ENCODE data around the gene TMPRSS9. TPM values are rescaled to one million over a fixed set of nuclear protein-coding genes. Genes with fewer than 3 reads are reported as not detected.

TMPRSS9 gene
- total RNA-seq, 1 donor from 2014 or later = not detected

DNA sequence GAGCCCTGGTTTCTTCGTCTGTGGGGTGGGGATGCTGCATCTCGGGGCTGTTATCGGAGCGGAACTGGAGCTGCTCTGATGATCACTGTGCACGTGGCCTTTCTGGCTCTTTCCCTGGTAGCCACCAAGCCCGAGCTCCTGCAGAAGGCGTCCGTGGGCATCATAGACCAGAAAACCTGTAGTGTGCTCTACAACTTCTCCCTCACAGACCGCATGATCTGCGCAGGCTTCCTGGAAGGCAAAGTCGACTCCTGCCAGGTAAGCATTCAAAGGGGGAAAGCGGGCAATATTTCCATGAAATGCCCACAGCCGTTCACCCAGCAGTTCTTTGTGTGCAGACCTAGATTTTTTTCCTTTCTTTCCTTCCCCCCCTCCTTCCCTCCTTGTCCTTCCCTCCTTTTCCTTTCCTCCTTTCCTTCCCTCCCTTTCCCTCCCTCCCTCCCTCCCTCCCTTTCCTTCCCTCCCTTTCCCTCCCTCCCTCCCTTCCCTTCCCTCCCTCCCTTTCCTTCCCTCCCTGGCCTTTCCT is 57.9 kb downstream of the TMPRSS9 start:
- H3K27me3 ChIP-seq = no peaks in the 10 kb centered on the region
- no peaks in the 10 kb centered on the region for H3K9me3 ChIP-seq
- no peaks in the 10 kb centered on the region for H3K36me3 ChIP-seq
- no peaks in the 10 kb centered on the region for H3K4me1 ChIP-seq
- intact Hi-C loops (cut with DNase I) = no loop called here
- no peak overlapping the region for H3K27ac ChIP-seq
- peak in 1 of 2 donors; percentile 40 for DNase-seq (ENCODE audit: extremely low spot score in 2 of 2)
- H3K4me3 ChIP-seq = no peak overlapping the region
- TF ChIP-seq POLR2AphosphoS5 (IDR thresholded peaks at IDR 0.05; ENCODE audit: insufficient read depth in 1 of 2, low read depth in 1 of 2) (no peak), POLR2A (IDR thresholded peaks at IDR 0.05) (no peak), CTCF (IDR thresholded peaks at IDR 0.05) (no peak)

GRCh38 chr19:2419754-2420153 is 59.7 kb downstream of the TMPRSS9 start:
- Histone ChIP-seq H3K4me3 (no peak overlapping the region), H3K9me3 (no peaks in the 10 kb centered on the region), H3K4me1 (peaks cover 3% of the 10 kb centered on the region), H3K27ac (no peak overlapping the region), H3K27me3 (no peaks in the 10 kb centered on the region), H3K36me3 (no peaks in the 10 kb centered on the region)
- peak in 1 of 2 donors; percentile 67 for DNase-seq (ENCODE audit: extremely low spot score in 2 of 2)
- intact Hi-C loops (cut with DNase I) = no loop called here
- TF ChIP-seq POLR2A (IDR thresholded peaks at IDR 0.05) = no peak
- TF ChIP-seq CTCF (IDR thresholded peaks at IDR 0.05) = no peak
- TF ChIP-seq POLR2AphosphoS5 (IDR thresholded peaks at IDR 0.05; ENCODE audit: insufficient read depth in 1 of 2, low read depth in 1 of 2) = no peak

DNA sequence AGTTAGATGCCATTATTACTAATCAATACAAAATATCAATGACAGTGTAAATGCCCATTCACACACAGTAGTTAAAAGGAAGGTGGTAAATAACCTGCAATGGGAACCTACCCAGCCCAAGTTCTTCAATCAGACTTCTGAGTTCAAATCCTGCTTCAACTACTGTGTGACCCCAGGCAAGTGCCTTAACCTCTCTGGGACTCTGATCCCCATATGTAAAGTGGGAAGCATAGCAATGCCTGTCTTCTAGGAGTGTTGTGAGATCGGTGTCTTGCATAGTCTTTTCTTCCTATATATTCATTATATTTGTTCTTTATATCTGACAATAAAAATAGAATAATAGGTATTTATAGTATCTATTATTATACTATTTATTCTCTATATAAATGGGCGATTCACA is 60.4 kb downstream of the TMPRSS9 start:
- no peak for TF ChIP-seq CTCF (IDR thresholded peaks at IDR 0.05)
- no peak for TF ChIP-seq POLR2A (IDR thresholded peaks at IDR 0.05)
- no peak for TF ChIP-seq POLR2AphosphoS5 (IDR thresholded peaks at IDR 0.05; ENCODE audit: insufficient read depth in 1 of 2, low read depth in 1 of 2)
- no peak overlapping the region for H3K4me3 ChIP-seq
- H3K27me3 ChIP-seq = no peaks in the 10 kb centered on the region
- H3K4me1 ChIP-seq = peaks cover 8% of the 10 kb centered on the region
- intact Hi-C loops (cut with DNase I) = no loop called here
- no peak overlapping the region for H3K27ac ChIP-seq
- no peaks in the 10 kb centered on the region for H3K36me3 ChIP-seq
- no peaks in the 10 kb centered on the region for H3K9me3 ChIP-seq
- no peak for DNase-seq (ENCODE audit: extremely low spot score in 2 of 2)

DNA sequence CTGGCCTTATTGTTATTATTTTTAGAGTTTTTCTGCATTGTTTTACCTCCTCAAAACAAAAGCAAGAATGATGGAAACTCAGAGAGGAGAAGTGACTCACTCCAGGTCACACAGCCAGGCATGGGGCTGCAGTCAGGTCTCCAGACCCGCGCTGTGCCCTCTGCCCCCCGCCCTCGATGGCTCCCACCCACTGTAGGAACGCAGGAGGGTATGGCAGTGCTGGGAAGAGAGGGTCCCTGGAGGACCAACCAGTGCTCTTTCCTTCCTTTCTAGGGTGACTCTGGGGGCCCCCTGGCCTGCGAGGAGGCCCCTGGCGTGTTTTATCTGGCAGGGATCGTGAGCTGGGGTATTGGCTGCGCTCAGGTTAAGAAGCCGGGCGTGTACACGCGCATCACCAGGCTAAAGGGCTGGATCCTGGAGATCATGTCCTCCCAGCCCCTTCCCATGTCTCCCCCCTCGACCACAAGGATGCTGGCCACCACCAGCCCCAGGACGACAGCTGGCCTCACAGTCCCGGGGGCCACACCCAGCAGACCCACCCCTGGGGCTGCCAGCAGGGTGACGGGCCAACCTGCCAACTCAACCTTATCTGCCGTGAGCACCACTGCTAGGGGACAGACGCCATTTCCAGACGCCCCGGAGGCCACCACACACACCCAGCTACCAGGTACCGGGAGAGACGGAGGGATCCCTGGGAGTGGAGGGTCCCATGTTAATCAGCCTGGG is 61.7 kb downstream of the TMPRSS9 start:
- TF ChIP-seq POLR2AphosphoS5 (IDR thresholded peaks at IDR 0.05; ENCODE audit: insufficient read depth in 1 of 2, low read depth in 1 of 2) (no peak), CTCF (IDR thresholded peaks at IDR 0.05) (no peak), POLR2A (IDR thresholded peaks at IDR 0.05) (no peak)
- H3K36me3 ChIP-seq = no peaks in the 10 kb centered on the region
- H3K9me3 ChIP-seq = no peaks in the 10 kb centered on the region
- no peak overlapping the region for H3K4me3 ChIP-seq
- peaks cover 21% of the 10 kb centered on the region for H3K4me1 ChIP-seq
- no peak overlapping the region for H3K27ac ChIP-seq
- peak in 1 of 2 donors; percentile 65 for DNase-seq (ENCODE audit: extremely low spot score in 2 of 2)
- intact Hi-C loops (cut with DNase I) = no loop called here
- no peaks in the 10 kb centered on the region for H3K27me3 ChIP-seq
